Endothelial cell (in vitro differentiated cells): ENCODE data around the gene METTL24. TPM values are rescaled to one million over a fixed set of nuclear protein-coding genes. Genes with fewer than 3 reads are reported as not detected.
"Not testable (repeated sequence)": the region's sequence is repeated elsewhere in the genome, so short reads cannot be mapped to it uniquely, and the experiment has no call there.

Experiments
- DNase-seq: peaks from one replicate; pipeline ENCODE4 v3.0.0; 2021; ENCODE audit warnings: low spot score
- H3K27ac Mint-ChIP-seq: one replicate; pipeline ENCODE4 v1.8.0; 2021; ENCODE audit warnings: mixed read lengths, inconsistent platforms; ENCODE audit not compliant: unreplicated experiment
- H3K27me3 Mint-ChIP-seq: one replicate; pipeline ENCODE4 v1.8.0; 2021; ENCODE audit warnings: mild to moderate bottlenecking, moderate library complexity, mixed read lengths, inconsistent platforms; ENCODE audit not compliant: unreplicated experiment
- H3K36me3 Mint-ChIP-seq: one replicate; pipeline ENCODE4 v1.8.0; 2021; ENCODE audit warnings: mild to moderate bottlenecking, low read depth, mixed read lengths, inconsistent platforms; ENCODE audit not compliant: unreplicated experiment
- H3K4me1 Mint-ChIP-seq: one replicate; pipeline ENCODE4 v1.8.0; 2021; ENCODE audit warnings: mild to moderate bottlenecking, mixed read lengths, inconsistent platforms; ENCODE audit not compliant: unreplicated experiment
- H3K4me3 Mint-ChIP-seq: one replicate; pipeline ENCODE4 v1.8.0; 2021; ENCODE audit warnings: mild to moderate bottlenecking, mixed read lengths, inconsistent platforms; ENCODE audit not compliant: unreplicated experiment
- H3K9me3 Mint-ChIP-seq: one replicate; pipeline ENCODE4 v1.8.0; 2021; ENCODE audit warnings: mixed read lengths, inconsistent platforms; ENCODE audit not compliant: unreplicated experiment
- total RNA-seq: library from RNA; stranded (reverse); fragmentation: NEBNext Ultra II Directional; extraction: Animal tissue kit (Norgen Biotek cat#: 25700); gene quantifications from one replicate; pipeline ENCODE4 v1.2.1, GENCODE V29; 2021; ENCODE audit not compliant: unreplicated experiment
- TF ChIP-seq, protein P1 (sequence below): fragments of 200-600 bp; sonication (generic); IDR thresholded peaks from one replicate; pipeline ENCODE4 v1.5.0; 2021; ENCODE audit warnings: antibody characterized with exemption; ENCODE audit not compliant: unreplicated experiment

Gene METTL24
- total RNA-seq, 1 donor from 2014 or later: 6.5 TPM

DNA sequence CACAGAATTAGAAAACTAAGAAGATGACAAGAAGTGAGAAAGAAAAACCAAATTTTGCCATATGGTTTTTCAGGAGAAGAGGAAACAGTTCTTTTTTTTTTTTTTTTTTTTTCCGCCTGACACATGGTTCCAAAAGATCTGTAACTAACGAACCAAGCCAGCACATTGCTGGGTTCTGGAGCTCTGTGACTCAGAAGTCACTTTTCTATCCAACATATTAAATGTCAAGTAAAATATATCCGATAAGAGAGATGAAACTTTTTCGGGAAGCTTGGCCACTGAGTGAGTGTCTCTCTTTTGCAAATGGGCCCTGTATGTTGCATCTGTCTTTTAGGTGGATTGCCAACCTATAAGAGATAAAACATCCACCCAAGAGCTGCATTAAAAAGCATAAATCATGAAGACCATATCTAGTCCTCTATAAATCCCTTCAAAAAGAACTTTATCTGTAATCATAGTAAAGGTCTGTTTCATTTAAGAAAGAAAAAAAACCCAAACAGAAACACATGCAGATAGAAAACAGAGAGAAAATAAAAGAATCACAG is 4.6 kb downstream of the METTL24 start:
- no peaks in the 10 kb centered on the region for H3K9me3 Mint-ChIP-seq
- no peak overlapping the region for H3K4me3 Mint-ChIP-seq
- TF ChIP-seq, protein P1, sequence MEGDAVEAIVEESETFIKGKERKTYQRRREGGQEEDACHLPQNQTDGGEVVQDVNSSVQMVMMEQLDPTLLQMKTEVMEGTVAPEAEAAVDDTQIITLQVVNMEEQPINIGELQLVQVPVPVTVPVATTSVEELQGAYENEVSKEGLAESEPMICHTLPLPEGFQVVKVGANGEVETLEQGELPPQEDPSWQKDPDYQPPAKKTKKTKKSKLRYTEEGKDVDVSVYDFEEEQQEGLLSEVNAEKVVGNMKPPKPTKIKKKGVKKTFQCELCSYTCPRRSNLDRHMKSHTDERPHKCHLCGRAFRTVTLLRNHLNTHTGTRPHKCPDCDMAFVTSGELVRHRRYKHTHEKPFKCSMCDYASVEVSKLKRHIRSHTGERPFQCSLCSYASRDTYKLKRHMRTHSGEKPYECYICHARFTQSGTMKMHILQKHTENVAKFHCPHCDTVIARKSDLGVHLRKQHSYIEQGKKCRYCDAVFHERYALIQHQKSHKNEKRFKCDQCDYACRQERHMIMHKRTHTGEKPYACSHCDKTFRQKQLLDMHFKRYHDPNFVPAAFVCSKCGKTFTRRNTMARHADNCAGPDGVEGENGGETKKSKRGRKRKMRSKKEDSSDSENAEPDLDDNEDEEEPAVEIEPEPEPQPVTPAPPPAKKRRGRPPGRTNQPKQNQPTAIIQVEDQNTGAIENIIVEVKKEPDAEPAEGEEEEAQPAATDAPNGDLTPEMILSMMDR: no peak
- peaks cover 4% of the 10 kb centered on the region for H3K36me3 Mint-ChIP-seq
- no peak for DNase-seq
- peaks cover 10% of the 10 kb centered on the region for H3K27me3 Mint-ChIP-seq
- peaks cover 35% of the 10 kb centered on the region for H3K4me1 Mint-ChIP-seq
- H3K27ac Mint-ChIP-seq: peak overlapping the region; percentile 93

DNA sequence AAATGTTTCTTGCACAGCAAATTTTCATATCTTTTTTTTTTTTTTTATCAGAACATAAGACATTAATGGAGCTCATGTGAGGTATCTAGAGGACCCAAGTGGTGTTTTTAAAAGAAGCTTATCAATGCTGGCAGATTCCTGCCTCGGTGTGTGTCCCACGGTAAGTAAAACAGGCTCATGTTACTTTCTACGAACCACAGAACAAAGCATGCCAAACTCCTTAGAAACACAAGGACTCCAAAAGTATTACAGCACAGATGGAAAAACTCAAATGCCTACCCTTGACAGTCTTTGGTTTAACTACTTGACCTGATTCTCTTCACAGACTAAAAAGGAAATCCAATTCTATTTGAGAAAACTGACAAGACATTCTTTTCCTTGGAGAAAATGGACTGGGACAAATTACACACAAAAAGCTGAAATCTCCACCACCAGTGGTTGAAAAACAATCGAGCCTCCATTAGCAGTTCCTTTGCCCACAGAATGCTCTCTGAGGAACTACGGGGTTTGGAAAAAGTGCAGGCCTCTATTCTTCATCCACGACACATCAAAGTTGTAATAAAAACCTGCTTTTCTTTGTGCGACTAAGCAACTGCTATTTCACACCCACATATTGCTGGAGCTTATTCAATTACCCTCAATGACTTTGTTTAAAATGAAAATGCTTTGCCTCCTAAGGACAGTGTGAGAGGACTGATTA is 5.4 kb downstream of the METTL24 start:
- TF ChIP-seq, protein P1: no peak
- Mint-ChIP-seq H3K4me3 (no peak overlapping the region), H3K36me3 (peaks cover 4% of the 10 kb centered on the region), H3K27me3 (peaks cover 8% of the 10 kb centered on the region), H3K27ac (peak overlapping the region; percentile 93), H3K4me1 (peaks cover 33% of the 10 kb centered on the region), H3K9me3 (no peaks in the 10 kb centered on the region)
- no peak for DNase-seq

DNA sequence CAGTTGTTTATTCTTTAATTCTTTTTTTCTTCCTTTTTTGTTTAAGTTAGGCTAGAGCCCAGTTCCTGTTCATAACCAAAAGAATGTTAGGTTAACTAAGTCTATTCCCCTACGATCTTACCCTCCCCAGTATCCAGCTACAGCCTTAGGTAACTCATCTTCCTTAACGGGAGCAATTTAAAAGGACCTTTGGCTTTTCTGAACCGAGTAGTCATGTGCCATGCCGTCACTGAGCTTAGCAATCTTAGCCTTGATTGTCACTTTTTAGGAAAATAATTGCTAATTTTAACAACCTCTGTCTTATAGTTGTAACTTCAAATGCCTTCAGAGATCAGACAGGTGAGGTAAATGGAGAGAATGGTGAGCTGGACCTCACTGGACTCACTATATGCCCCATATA is 6.2 kb downstream of the METTL24 start:
- Mint-ChIP-seq H3K27me3 (peaks cover 4% of the 10 kb centered on the region), H3K36me3 (peaks cover 4% of the 10 kb centered on the region), H3K27ac (no peak overlapping the region), H3K4me1 (peaks cover 29% of the 10 kb centered on the region), H3K4me3 (no peak overlapping the region), H3K9me3 (no peaks in the 10 kb centered on the region)
- DNase-seq: no peak
- TF ChIP-seq, protein P1: no peak

DNA sequence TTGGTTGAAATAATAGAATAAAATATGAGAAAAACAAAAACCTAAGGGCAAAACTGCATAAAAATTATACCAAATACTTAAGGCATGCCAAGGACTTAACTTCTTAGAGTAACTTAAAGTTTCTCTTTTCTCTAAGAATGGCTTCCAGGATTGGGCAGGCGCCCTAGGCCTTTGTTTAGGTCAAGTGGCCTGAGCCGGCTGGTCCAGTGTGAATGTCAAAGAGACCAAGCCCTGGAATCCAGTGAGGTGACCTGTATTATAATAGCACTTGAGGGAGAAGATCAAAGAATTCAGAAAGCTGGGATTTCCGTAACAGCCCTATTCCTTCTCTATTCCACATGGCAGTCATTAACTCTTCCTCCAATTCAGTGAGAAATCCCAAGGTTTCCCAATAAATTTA is 6.6 kb downstream of the METTL24 start:
- Mint-ChIP-seq H3K27ac (no peak overlapping the region), H3K9me3 (no peaks in the 10 kb centered on the region), H3K4me1 (peaks cover 25% of the 10 kb centered on the region), H3K27me3 (no peaks in the 10 kb centered on the region), H3K36me3 (peaks cover 2% of the 10 kb centered on the region), H3K4me3 (no peak overlapping the region)
- TF ChIP-seq, protein P1: no peak
- no peak for DNase-seq

DNA sequence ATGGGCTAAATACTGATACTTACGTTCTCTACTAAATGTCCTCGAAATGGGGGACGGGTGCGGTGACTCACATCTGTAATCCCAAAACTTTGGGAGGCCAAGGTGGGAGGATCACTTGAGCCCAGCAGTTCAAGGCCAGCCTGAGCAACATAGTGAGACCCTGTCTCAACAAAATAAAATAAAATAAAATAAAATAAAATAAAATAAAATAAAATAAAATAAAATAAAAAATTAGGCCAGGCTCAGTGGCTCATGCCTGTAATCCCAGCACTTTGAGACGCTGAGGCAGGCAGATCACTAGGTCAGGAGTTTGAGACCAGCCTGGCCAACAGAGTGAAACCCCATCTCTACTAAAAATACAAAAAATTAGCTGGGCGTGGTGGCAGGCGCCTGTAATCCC is 7.6 kb downstream of the METTL24 start:
- not testable (repeated sequence) for H3K4me3 Mint-ChIP-seq, H3K9me3 Mint-ChIP-seq, H3K36me3 Mint-ChIP-seq, DNase-seq, H3K27me3 Mint-ChIP-seq, H3K27ac Mint-ChIP-seq
- H3K4me1 Mint-ChIP-seq: peaks cover 20% of the 10 kb centered on the region
